Measurements from ENCODE around the gene SERPING1.
A peak's percentile ranks its signal among the peaks of the same experiment; 100 is the strongest.

The SERPING1 gene

DNA sequence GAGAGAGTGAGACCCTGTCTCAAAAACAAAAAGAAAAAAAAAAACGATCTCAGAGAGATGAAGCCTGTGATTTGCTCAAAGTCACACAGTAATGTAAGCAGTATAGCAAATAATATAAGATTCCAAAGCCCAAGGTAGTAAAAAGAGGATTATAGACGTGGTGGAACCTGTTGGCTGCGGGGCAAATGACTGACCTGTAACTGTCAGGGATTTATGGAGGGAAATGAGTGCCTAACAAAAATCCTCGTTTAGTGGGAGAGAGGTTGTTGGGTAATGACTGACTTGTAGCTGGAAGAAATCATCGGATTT is 59.4 kb downstream of the SERPING1 start:
- DNase-seq, result no peak

DNA sequence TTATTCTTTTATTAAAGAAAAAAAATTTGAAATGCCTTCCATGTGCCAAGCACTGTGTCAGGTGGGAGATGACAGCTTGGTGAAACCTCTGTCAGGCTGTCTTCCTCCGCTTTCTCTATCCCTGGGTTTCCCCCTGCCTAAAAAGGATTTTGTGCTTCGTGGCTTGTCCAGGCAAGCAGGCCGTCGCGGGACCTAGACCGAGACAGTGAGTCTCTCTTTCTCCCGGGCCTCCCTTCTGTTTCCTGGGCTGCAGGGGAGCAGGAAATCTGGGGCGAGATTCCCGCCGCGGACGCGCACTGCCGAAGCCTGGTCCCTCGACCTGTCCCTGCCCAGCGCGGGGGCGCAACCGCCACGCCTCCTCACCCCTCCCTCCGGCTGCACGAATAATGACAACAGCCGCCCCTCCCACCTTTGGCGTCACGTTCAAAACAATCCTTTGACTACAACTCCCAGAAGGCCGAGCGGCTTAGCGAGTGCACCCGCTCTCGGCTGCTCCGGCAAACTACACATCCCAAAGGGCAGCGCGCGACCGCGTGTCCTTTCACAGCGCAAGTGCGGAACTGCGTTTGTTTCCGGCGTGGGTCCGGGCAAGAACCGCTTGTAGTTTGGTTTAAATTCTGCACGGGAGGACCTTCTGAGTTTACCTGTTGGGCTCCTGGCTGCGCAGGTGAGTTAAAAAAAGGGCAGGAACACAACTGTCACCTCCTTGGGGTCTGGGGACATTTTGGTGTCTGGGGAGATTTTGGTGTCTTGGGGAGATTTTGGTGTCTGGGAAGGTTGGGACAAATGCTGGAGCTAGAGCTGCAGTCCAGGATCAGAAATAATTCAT is 59.9 kb downstream of the SERPING1 start, which contains the start of gene CLP1:
CLP1 (plus strand) TSS at position 569 of the 829 bp plus-strand sequence. CDS start 1,715 bp downstream, outside the sequence.
- DNase-seq, result peak; percentile 98

DNA sequence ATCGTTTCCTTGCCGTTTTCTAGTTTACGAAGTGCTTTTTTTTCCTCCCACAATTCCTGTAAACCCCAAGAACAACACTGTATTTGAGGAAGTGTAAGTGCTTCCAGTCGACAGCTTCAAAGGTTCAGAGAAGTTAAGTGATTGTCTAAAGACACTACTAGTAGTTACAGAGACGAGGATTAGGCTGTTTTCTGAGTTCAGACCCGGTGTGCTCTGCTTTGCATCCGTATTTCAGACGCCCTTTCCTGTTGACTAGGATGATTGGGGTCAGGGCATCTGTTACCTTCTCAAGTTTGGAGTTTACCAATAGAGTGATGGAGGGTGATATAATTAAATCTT is 60.5 kb downstream of the SERPING1 start:
- no peak for DNase-seq

GRCh38 chr11:57659669-57660068 is 62.2 kb downstream of the SERPING1 start:
- DNase-seq, result no peak

- no peak for DNase-seq
Measured at GRCh38 chr11:57662893-57663292, 65.4 kb downstream of the SERPING1 start.

DNA sequence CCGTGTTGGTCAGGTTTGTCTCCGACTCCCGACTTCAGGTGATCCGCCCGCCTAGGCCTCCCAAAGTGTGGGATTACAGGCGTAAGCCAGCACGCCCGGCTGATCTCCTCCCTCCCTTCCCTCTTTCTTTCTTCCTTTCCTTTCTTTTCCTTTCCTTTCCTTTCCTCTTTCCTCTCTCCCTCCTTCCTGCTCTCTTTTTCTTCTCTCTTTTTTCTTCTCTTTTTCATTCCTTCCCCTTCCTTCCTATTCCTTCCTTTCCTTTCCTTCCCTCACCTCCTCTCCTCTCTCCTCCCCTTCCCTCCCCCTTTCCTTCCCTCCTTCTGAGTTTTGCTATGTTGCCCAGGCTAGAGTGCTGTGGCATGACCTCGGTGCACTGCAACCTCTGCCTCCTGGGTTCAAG is 66.5 kb downstream of the SERPING1 start:
- DNase-seq, result no peak
